Nephron progenitor cell (in vitro differentiated cells): ENCODE results near the gene PRIMA1.

Experiments
- DNase-seq: peaks from one replicate; pipeline ENCODE4 v3.0.0; 2021
- H3K27ac Mint-ChIP-seq: 2 replicates; pipeline ENCODE4 v1.8.0; 2021; ENCODE audit warnings: mild to moderate bottlenecking, moderate library complexity, mixed read lengths
- H3K27me3 Mint-ChIP-seq: 2 replicates; pipeline ENCODE4 v1.8.0; 2021; ENCODE audit warnings: mild to moderate bottlenecking, low read depth, mixed read lengths; ENCODE audit not compliant: poor library complexity
- H3K36me3 Mint-ChIP-seq: 2 replicates; pipeline ENCODE4 v1.8.0; 2021; ENCODE audit warnings: low read depth, mixed read lengths
- H3K4me1 Mint-ChIP-seq: 2 replicates; pipeline ENCODE4 v1.8.0; 2021; ENCODE audit warnings: mixed read lengths
- H3K4me3 Mint-ChIP-seq: 2 replicates; pipeline ENCODE4 v1.8.0; 2021; ENCODE audit warnings: mild to moderate bottlenecking, moderate library complexity, mixed read lengths
- H3K9me3 Mint-ChIP-seq: 2 replicates; pipeline ENCODE4 v1.8.0; 2021; ENCODE audit warnings: mild to moderate bottlenecking, moderate library complexity, mixed read lengths
- TF ChIP-seq, protein P1 (sequence below): fragments of 200-600 bp; sonication (generic); IDR thresholded peaks from 2 replicates; pipeline ENCODE4 v1.5.0; 2021; ENCODE audit warnings: antibody characterized with exemption

Gene PRIMA1

DNA sequence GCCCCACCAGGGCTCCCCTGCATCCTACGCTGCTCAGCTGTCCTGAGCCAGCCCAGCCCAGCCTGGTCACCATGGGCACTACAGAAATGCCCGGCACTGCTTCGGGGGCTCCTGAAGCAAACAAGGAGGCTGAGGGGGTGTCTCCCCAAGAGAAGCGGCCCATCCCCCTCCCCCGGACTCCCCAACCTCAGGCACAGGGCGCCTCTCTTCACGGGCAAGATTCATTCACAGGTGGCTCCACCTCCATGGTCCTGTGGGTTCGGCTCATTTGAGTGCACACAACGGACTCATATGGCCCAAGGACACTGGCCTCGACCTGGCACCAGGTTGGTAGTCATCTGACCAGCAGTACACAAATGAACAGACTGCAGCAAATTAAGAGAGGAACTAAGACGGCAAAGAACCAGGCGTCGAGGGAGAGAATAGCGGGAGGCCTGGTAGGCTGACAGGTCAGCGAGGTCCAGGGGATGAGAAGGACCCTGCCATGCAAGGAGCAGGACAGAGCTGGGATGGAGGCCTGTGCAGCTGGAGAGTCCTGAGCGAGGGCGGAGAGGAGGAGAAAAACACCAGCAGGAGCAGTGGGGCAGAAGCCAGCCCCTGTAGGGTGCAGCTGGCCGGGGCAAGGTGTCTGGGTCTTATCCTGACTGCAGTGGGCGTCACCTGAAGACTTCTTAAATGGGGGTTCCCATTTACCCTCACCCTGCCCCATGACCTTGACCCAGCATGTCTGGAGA lies 60.2 kb downstream of the PRIMA1 start:
- TF ChIP-seq, protein P1, sequence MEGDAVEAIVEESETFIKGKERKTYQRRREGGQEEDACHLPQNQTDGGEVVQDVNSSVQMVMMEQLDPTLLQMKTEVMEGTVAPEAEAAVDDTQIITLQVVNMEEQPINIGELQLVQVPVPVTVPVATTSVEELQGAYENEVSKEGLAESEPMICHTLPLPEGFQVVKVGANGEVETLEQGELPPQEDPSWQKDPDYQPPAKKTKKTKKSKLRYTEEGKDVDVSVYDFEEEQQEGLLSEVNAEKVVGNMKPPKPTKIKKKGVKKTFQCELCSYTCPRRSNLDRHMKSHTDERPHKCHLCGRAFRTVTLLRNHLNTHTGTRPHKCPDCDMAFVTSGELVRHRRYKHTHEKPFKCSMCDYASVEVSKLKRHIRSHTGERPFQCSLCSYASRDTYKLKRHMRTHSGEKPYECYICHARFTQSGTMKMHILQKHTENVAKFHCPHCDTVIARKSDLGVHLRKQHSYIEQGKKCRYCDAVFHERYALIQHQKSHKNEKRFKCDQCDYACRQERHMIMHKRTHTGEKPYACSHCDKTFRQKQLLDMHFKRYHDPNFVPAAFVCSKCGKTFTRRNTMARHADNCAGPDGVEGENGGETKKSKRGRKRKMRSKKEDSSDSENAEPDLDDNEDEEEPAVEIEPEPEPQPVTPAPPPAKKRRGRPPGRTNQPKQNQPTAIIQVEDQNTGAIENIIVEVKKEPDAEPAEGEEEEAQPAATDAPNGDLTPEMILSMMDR, result no peak
- Mint-ChIP-seq H3K27ac (no peak overlapping the region), H3K4me1 (peaks cover 19% of the 10 kb centered on the region), H3K36me3 (no peaks in the 10 kb centered on the region), H3K27me3 (peaks cover 9% of the 10 kb centered on the region), H3K9me3 (no peaks in the 10 kb centered on the region), H3K4me3 (no peak overlapping the region)
- DNase-seq, result no peak

DNA sequence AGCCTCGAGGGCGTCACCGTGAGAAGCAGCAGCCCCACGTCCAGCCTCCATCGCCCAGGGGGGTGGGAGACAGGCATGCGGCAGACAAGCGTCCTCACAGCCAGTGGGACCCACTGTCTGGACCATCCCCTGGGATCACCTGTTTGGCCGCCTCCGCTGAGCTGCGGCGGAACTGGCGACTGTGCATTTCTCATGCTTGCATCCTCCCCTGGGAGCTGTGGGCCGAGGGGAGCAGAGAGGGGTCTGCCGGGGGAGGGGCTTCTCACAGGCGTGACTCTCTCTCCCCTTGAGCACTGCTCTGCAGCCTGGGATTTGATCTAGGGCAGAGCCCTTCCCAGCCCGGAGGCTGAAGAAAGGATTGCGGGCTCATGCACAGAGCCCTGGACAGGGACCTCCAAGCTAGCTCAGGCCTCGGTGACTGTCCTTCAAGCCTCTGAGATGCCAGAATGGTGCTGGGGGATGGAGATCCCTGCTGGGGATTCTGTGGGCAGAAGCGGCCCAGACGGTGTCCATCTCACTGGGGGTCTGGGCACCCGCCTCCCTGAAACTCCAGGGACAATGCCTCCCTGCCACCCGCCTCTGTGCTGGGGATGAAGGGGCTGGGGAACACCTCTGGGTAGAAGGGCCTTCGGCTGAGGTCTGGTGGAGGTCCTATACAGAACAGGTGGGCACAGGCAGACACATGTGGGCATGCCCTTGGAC lies 61.1 kb downstream of the PRIMA1 start:
- TF ChIP-seq, protein P1, result no peak

DNA sequence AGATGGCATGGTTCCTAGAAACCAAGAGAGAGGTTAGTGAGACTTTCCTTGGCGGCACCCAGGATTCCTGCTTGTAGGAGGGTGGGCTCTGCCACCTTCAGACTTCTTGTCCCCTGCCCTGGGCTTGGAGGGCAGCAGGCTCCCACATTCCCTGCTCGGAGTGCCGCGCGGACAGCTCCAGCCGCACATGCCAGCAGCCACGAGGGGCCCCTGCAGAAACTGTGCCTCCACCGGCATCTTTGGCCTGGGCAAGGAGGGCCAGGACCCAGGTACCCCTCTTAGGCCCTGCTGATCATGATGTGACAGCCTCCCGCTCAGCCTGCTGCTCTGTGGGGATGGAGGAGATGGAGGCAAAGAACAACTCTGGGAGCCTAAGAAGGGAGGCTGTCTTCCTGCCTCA lies 62.3 kb downstream of the PRIMA1 start:
- Mint-ChIP-seq H3K9me3 (no peaks in the 10 kb centered on the region), H3K27ac (no peak overlapping the region), H3K27me3 (peaks cover 4% of the 10 kb centered on the region), H3K4me3 (no peak overlapping the region), H3K36me3 (no peaks in the 10 kb centered on the region), H3K4me1 (peaks cover 24% of the 10 kb centered on the region)
- no peak for DNase-seq
- TF ChIP-seq, protein P1, result no peak

More for the DNA sequence above, 61.1 kb downstream of the PRIMA1 start:
- DNase-seq, result peak; percentile 38
- no peak overlapping the region for H3K27ac Mint-ChIP-seq
- H3K4me1 Mint-ChIP-seq, result peaks cover 19% of the 10 kb centered on the region
- H3K4me3 Mint-ChIP-seq, result no peak overlapping the region
- no peaks in the 10 kb centered on the region for H3K36me3 Mint-ChIP-seq
- H3K9me3 Mint-ChIP-seq, result no peaks in the 10 kb centered on the region
- peaks cover 9% of the 10 kb centered on the region for H3K27me3 Mint-ChIP-seq

DNA sequence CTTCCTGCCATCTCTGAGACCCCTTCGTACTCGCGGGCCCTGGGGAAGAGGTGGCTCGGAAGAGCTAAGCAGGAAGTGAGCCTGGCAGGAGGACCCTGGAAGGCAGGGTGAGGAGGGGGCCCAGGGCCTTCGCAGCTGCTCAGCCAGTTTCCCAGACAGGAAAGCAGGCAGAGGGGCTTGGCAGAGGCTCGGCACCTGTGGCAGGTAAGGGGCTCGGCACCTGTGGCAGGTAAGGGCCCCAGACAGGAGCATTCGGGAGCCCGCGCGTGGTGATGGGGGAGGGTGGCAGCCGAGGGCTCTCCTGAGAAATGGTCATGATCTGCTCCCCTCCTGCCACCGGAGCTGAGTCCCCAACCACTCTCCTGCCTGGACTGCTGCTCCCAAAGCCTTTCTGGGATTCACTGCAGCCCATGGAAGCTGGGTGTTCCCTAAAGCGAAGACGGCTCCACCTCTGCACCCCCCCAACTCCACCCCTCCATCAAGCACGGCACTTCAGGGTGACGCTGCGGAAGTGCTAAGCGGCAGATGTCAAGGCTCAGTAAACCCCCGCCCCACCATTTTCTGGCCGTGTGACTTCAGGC lies 63.2 kb downstream of the PRIMA1 start:
- no peaks in the 10 kb centered on the region for H3K9me3 Mint-ChIP-seq
- H3K4me1 Mint-ChIP-seq, result peaks cover 33% of the 10 kb centered on the region
- no peak overlapping the region for H3K27ac Mint-ChIP-seq
- no peak for DNase-seq
- TF ChIP-seq, protein P1, result no peak
- H3K27me3 Mint-ChIP-seq, result peaks cover 4% of the 10 kb centered on the region
- no peak overlapping the region for H3K4me3 Mint-ChIP-seq
- no peaks in the 10 kb centered on the region for H3K36me3 Mint-ChIP-seq

DNA sequence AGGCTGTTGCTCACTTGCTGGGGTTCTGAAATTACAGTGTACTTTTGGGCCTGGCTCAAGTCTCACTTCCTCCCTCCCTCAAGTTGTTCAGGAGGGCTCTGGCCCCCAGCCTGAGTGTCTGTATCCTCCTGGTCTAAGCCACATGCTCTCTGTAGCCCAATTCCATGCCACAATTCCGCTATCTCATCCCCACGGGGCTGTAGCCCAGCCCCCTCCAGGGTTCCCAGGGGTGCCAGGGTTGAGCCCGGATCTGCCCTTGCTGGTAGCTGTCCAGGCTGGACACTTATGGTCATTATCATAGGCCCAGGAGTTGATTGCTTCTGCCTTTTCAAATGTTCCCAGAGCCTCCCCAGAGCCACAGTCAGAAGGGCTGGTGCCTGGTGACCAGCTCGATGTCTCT lies 65.3 kb downstream of the PRIMA1 start:
- H3K27me3 Mint-ChIP-seq, result no peaks in the 10 kb centered on the region
- H3K36me3 Mint-ChIP-seq, result no peaks in the 10 kb centered on the region
- no peak overlapping the region for H3K4me3 Mint-ChIP-seq
- no peak for DNase-seq
- no peak overlapping the region for H3K27ac Mint-ChIP-seq
- H3K4me1 Mint-ChIP-seq, result peaks cover 33% of the 10 kb centered on the region
- H3K9me3 Mint-ChIP-seq, result no peaks in the 10 kb centered on the region
- TF ChIP-seq, protein P1, result no peak
